HepG2 (cell line): ENCODE results near the gene DGUOK. TPM values are rescaled to one million over a fixed set of nuclear protein-coding genes. Genes with fewer than 3 reads are reported as not detected.

Experiments used
- ATAC-seq: fragments of 200-7000 bp; cut with Tn5 transposase; 3 replicates; pipeline ENCODE4 v1.9.1; 2020; ENCODE audit warnings: mild to moderate bottlenecking, moderate library complexity
- BruUV-seq: library from RNA; stranded (reverse); fragments of 400-500 nt; replicated peaks from 2 replicates; lab custom pipeline; 2021; lab: Mats Ljungman, UMichigan
- CTCF ChIA-PET: fragments of 300-600 bp; formaldehyde crosslinking; extraction: SDS; loops from one replicate; lab custom pipeline; 2021; ENCODE audit warnings: low total read pairs, inconsistent platforms, low intra/inter-chr PET ratio; lab: Yijun Ruan, JAX
- POLR2A ChIA-PET: fragments of 350-600 bp; sonication (Branson Sonifier 250); formaldehyde crosslinking; loops from one replicate; lab custom pipeline; 2020; ENCODE audit warnings: antibody characterized with exemption, inconsistent platforms; lab: Yijun Ruan, JAX
- DNase-seq: peaks from one replicate; pipeline ENCODE4 v3.0.0-alpha.2; 2015; ENCODE audit warnings: low spot score
- FAIRE-seq: peaks from 3 replicates; lab custom pipeline; 2011; peaks lifted over from hg19 to GRCh38; lab: Jason Lieb, UNC
- H2AFZ ChIP-seq: one replicate; pipeline ENCODE4 v1.6.1; 2011; ENCODE audit warnings: low read length, inconsistent platforms
- H3K27ac ChIP-seq: fragments of 300-600 bp; 3 replicates; pipeline ENCODE4 v1.8.0; 2011; ENCODE audit warnings: mixed run types, mild to moderate bottlenecking, mixed read lengths, low read length, inconsistent platforms; ENCODE audit not compliant: insufficient read depth; ENCODE audit errors: extremely low read length
- H3K27me3 ChIP-seq, 2 experiments: fragments of 200-600 bp in 1 of 2; 2 replicates in 1 of 2; 3 replicates in 1 of 2; pipeline versions ENCODE4 v1.6.0 to v1.8.0; 2011; ENCODE audit warnings: low read length in 2 of 2, mild to moderate bottlenecking in 2 of 2, moderate library complexity in 2 of 2, inconsistent platforms in 1 of 2; ENCODE audit not compliant: insufficient read depth in 2 of 2, control insufficient read depth in 1 of 2
- H3K36me3 ChIP-seq, 2 experiments: fragments of 200-600 bp in 1 of 2; replicated peaks in 1 of 2; 2 replicates in 1 of 2; 3 replicates in 1 of 2; pipeline versions ENCODE4 v1.5.1 to v1.8.0; 2011; ENCODE audit warnings: low read length in 2 of 2, inconsistent platforms in 1 of 2; ENCODE audit not compliant: insufficient read depth in 2 of 2, control insufficient read depth in 1 of 2
- H3K4me1 ChIP-seq: 2 replicates; pipeline ENCODE4 v1.5.1; 2012; ENCODE audit warnings: low read length, inconsistent platforms; ENCODE audit not compliant: insufficient read depth
- H3K4me2 ChIP-seq: 2 replicates; pipeline ENCODE4 v1.6.0; 2011; ENCODE audit warnings: low read depth, low read length, inconsistent platforms
- H3K4me3 ChIP-seq, 3 experiments: fragments of 200-600 bp in 1 of 3; sonication (generic), shearing (Covaris generic) in 1 of 3; replicated peaks in 1 of 3; 2 replicates each; pipeline ENCODE4 v1.5.1; 2011 to 2016; ENCODE audit warnings: low read length in 3 of 3, inconsistent platforms in 2 of 3, low read depth in 2 of 3, mild to moderate bottlenecking in 2 of 3, control low read depth in 1 of 3, mixed read lengths in 1 of 3; ENCODE audit not compliant: insufficient read depth in 1 of 3
- H3K79me2 ChIP-seq: one replicate; pipeline ENCODE4 v1.6.1; 2011; ENCODE audit warnings: low read length, inconsistent platforms; ENCODE audit not compliant: insufficient read depth
- H3K9ac ChIP-seq: 2 replicates; pipeline ENCODE4 v1.6.0; 2011; ENCODE audit warnings: mild to moderate bottlenecking, low read depth, low read length, inconsistent platforms; ENCODE audit not compliant: insufficient read depth
- H3K9me3 ChIP-seq: 2 replicates; pipeline ENCODE4 v1.5.1; 2012; ENCODE audit warnings: mild to moderate bottlenecking, low read length
- H4K20me1 ChIP-seq: 2 replicates; pipeline ENCODE4 v1.6.0; 2011; ENCODE audit warnings: inconsistent platforms, mild to moderate bottlenecking, low read length, moderate library complexity; ENCODE audit not compliant: insufficient read depth
- BORCS8-MEF2B ChIP-seq: sonication (generic); formaldehyde crosslinking; IDR thresholded peaks from 2 replicates; pipeline ENCODE4 v1.8.0; 2022; ENCODE audit warnings: mild to moderate bottlenecking, missing genetic modification reagents
- BRF2 ChIP-seq: sonication (generic); formaldehyde crosslinking; IDR thresholded peaks from 2 replicates; pipeline ENCODE4 v1.8.1; 2022; ENCODE audit warnings: mild to moderate bottlenecking, missing genetic modification reagents
- DMAP1 ChIP-seq: IDR thresholded peaks from 2 replicates; pipeline ENCODE4 v1.6.1; 2016
- PAF1 ChIP-seq: IDR thresholded peaks from 2 replicates; pipeline ENCODE4 v1.6.1; 2016; ENCODE audit warnings: missing genetic modification reagents, missing compliant biosample characterization
- POLR2G ChIP-seq: fragments of 200-400 bp; formaldehyde crosslinking; IDR thresholded peaks from 2 replicates; pipeline ENCODE4 v1.6.1; 2018; ENCODE audit warnings: mild to moderate bottlenecking, low read depth, low read length, moderate library complexity
- STAG1 ChIP-seq: sonication (generic); formaldehyde crosslinking; IDR thresholded peaks from 2 replicates; pipeline ENCODE4 v1.4.0; 2020; ENCODE audit warnings: missing genetic modification reagents
- THRA ChIP-seq: sonication (generic); formaldehyde crosslinking; IDR thresholded peaks from 2 replicates; pipeline ENCODE4 v1.4.0; 2020; ENCODE audit warnings: missing genetic modification reagents, borderline replicate concordance
- TOE1 ChIP-seq: sonication (generic); formaldehyde crosslinking; IDR thresholded peaks from 2 replicates; pipeline ENCODE4 v1.4.0; 2020; ENCODE audit warnings: mild to moderate bottlenecking, missing genetic modification reagents
- ZBTB8A ChIP-seq: sonication (generic); formaldehyde crosslinking; IDR thresholded peaks from 2 replicates; pipeline ENCODE4 v1.4.0; 2020; ENCODE audit warnings: mild to moderate bottlenecking, low read depth, missing genetic modification reagents, borderline replicate concordance
- ZEB1 ChIP-seq: IDR thresholded peaks from 2 replicates; pipeline ENCODE4 v1.6.1; 2012; ENCODE audit warnings: mild to moderate bottlenecking, low read depth, inconsistent platforms; ENCODE audit not compliant: insufficient replicate concordance
- ZFP37 ChIP-seq: sonication (generic); formaldehyde crosslinking; IDR thresholded peaks from 2 replicates; pipeline ENCODE4 v1.4.0; 2020; ENCODE audit warnings: missing genetic modification reagents, borderline replicate concordance
- ZNF331 ChIP-seq: sonication (generic); formaldehyde crosslinking; IDR thresholded peaks from 2 replicates; pipeline ENCODE4 v1.4.0; 2020; ENCODE audit warnings: missing genetic modification reagents
- ZNF598 ChIP-seq: sonication (generic); formaldehyde crosslinking; IDR thresholded peaks from 2 replicates; pipeline ENCODE4 v1.5.1; 2020; ENCODE audit warnings: mild to moderate bottlenecking, missing genetic modification reagents, borderline replicate concordance
- ZNF607 ChIP-seq: sonication (generic); formaldehyde crosslinking; IDR thresholded peaks from 2 replicates; pipeline ENCODE4 v1.5.1; 2020; ENCODE audit warnings: missing genetic modification reagents, mild to moderate bottlenecking, borderline replicate concordance
- WGBS: methylation state at CpG from one replicate; pipeline ENCODE4 v1.1.6; 2017; ENCODE audit warnings: low lambda C conversion rate; 5-methylcytosine and 5-hydroxymethylcytosine counted together
- in situ Hi-C: cut with HindIII; loops from 2 replicates; pipeline ENCODE4 v1.10.0; 2017; ENCODE audit warnings: low pct_unique_long_range_greater_than_20kb; ENCODE audit not compliant: extremely low pct_ligation_motif_present
- intact Hi-C: fragments of 100-400 bp; cut with micrococcal nuclease; formaldehyde crosslinking; loops from one replicate; pipeline ENCODE4 v1.10.0; 2022; ENCODE audit not compliant: unreplicated experiment
- polyA plus RNA-seq, 8 experiments: library from polyadenylated mRNA; depleted of rRNA in 3 of 8; stranded (reverse) in 7 of 8; unstranded in 1 of 8; fragments of >200 nt; fragmentation: Illumina TruSeq in 4 of 8; extraction: Trizol in 4 of 8; gene quantifications; 2 replicates each; pipeline versions ENCODE4 v1.2.1 to v1.2.3, GENCODE V29; 2011 to 2016; ENCODE audit warnings: low read depth in 4 of 8, missing spikeins in 1 of 8, mixed read lengths in 1 of 8; ENCODE audit not compliant: insufficient read depth in 1 of 8
- total RNA-seq, 5 experiments: library from RNA; depleted of rRNA; stranded (reverse); fragments of >200 nt; fragmentation: Illumina TruSeq; extraction: Trizol; gene quantifications; 2 replicates each; pipeline ENCODE4 v1.2.3, GENCODE V29; 2016; ENCODE audit warnings: low read depth in 1 of 5

DGUOK gene
- total and polyA plus RNA-seq, 2 of the 13 experiments (the other 11 are each of a cell fraction or from before 2014, with no cell fraction given): 105 to 137 TPM

GRCh38 chr2:73915437-73915993 is 11.2 kb upstream of the DGUOK start (continued):
- TF ChIP-seq THRA (CRISPR knock-in tag) (no peak), ZFP37 (CRISPR knock-in tag) (no peak), ZNF331 (CRISPR knock-in tag) (no peak)
- TF ChIP-seq, all 625 proteins: peak for 0

- Histone ChIP-seq H2AFZ (no peak overlapping the region), H3K27me3 (peaks cover 2 to 8% of the 10 kb centered on the region in 2 experiments; a peak in 2 of 5 replicates), H3K4me1 (peaks cover 9% of the 10 kb centered on the region; the same call in 1 of the 2 replicates), H3K9me3 (no peaks in the 10 kb centered on the region), H3K4me2 (no peak overlapping the region), H3K9ac (no peak overlapping the region), H3K4me3 (no peak overlapping the region), H3K27ac (no peak overlapping the region), H3K79me2 (no peaks in the 10 kb centered on the region), H3K36me3 (no peaks in the 10 kb centered on the region), H4K20me1 (no peaks in the 10 kb centered on the region)
- no TSS peak for BruUV-seq
- 0% methylated on average over 1 of the region's 2 CpGs for WGBS
- no peak for TF ChIP-seq POLR2G
- no peak for TF ChIP-seq ZNF607 (CRISPR knock-in tag)
- no peak for TF ChIP-seq ZBTB8A
- TF ChIP-seq DMAP1 (CRISPR knock-in tag): no peak
- no peak for TF ChIP-seq ZEB1
- TF ChIP-seq PAF1 (CRISPR knock-in tag): no peak
- no peak for TF ChIP-seq BRF2 (CRISPR knock-in tag)
- TF ChIP-seq STAG1: no peak
- no peak for TF ChIP-seq ZNF598 (CRISPR knock-in tag)
- TF ChIP-seq TOE1 (CRISPR knock-in tag): no peak
- no peak for TF ChIP-seq BORCS8-MEF2B (CRISPR knock-in tag)
- ChIA-PET CTCF (no interaction called here), POLR2A (no interaction called here)
- intact Hi-C loops (no loop called here), in situ Hi-C loops (no loop called here)
- FAIRE-seq: no peak
- no peak for DNase-seq
- ATAC-seq: no peak
These were observed 10.0 kb upstream of the DGUOK start for GRCh38 chr2:73916666-73917065.
